SK-N-SH treated with all-trans-retinoic acid at 6 μM for 48 hours (cell line): ENCODE results near the gene MKS1.
A peak's percentile ranks its signal among the peaks of the same experiment; 100 is the strongest.

Experiments used
- BACH2 ChIP-seq: fragments of 250-450 bp; sonication (Bioruptor Pico); IDR thresholded peaks from 2 replicates; pipeline ENCODE4 v1.9.0; 2021; ENCODE audit warnings: mild to moderate bottlenecking, borderline replicate concordance
- CREB5 ChIP-seq: fragments of 250-450 bp; sonication (Bioruptor Pico); IDR thresholded peaks from 2 replicates; pipeline ENCODE4 v1.5.1; 2020; ENCODE audit warnings: low read depth, mild to moderate bottlenecking, moderate library complexity
- RARB ChIP-seq: fragments of 250-450 bp; sonication (Bioruptor Pico); IDR thresholded peaks from 2 replicates; pipeline ENCODE4 v1.8.0; 2021; ENCODE audit warnings: mild to moderate bottlenecking, moderate library complexity
- ZFP3 ChIP-seq: fragments of 250-450 bp; sonication (Bioruptor Pico); IDR thresholded peaks from 2 replicates; pipeline ENCODE4 v1.5.0; 2020; ENCODE audit warnings: mild to moderate bottlenecking, moderate library complexity
- ZFP30 ChIP-seq: fragments of 450-650 bp; formaldehyde crosslinking; IDR thresholded peaks from 2 replicates; pipeline ENCODE4 v1.5.0; 2022; ENCODE audit warnings: mild to moderate bottlenecking, moderate library complexity
- ZNF8 ChIP-seq: fragments of 450-650 bp; formaldehyde crosslinking; IDR thresholded peaks from 2 replicates; pipeline ENCODE4 v1.5.0; 2020; ENCODE audit warnings: mild to moderate bottlenecking, moderate library complexity

- TF ChIP-seq BACH2 (CRISPR knock-in tag): no peak
- TF ChIP-seq RARB (CRISPR knock-in tag): no peak
- peak; percentile 84 for TF ChIP-seq ZFP3 (CRISPR knock-in tag)
- no peak for TF ChIP-seq CREB5
- no peak for TF ChIP-seq ZFP30 (CRISPR knock-in tag)
- no peak for TF ChIP-seq ZNF8 (CRISPR knock-in tag)
Observed at GRCh38 chr17:58239987-58240386, 20.9 kb upstream of the MKS1 start.
